CD14-positive monocyte (primary cell): Measurements from ENCODE around the gene TCAIM. TPM values are rescaled to one million over a fixed set of nuclear protein-coding genes. Genes with fewer than 3 reads are reported as not detected.

Experiments
- DNase-seq, 3 donors: peaks; one replicate each; pipeline ENCODE4 v3.0.0-alpha.2; 2011 to 2022
- H2AFZ ChIP-seq: 2 replicates; pipeline ENCODE4 v1.6.0; 2012; ENCODE audit warnings: mild to moderate bottlenecking, low read depth, low read length, inconsistent platforms; ENCODE audit not compliant: insufficient read depth, poor library complexity, severe bottlenecking
- H3K27ac ChIP-seq, 2 donors: 1 replicate in 1 of 2; 2 replicates in 1 of 2; pipeline ENCODE4 v1.5.1; 2012 to 2013; ENCODE audit warnings: low read length in 2 of 2, control low read depth in 1 of 2, inconsistent platforms in 1 of 2, low read depth in 1 of 2, mild to moderate bottlenecking in 1 of 2
- H3K27me3 ChIP-seq, 2 donors: one replicate each; pipeline versions ENCODE4 v1.6.0 to v1.6.1; 2011 to 2013; ENCODE audit warnings: low read length in 2 of 2; ENCODE audit not compliant: control insufficient read depth in 2 of 2, insufficient read depth in 2 of 2
- H3K36me3 ChIP-seq, 2 donors: replicated peaks in 1 of 2; 1 replicate in 1 of 2; 2 replicates in 1 of 2; pipeline versions ENCODE4 v1.5.1 to v1.6.1; 2012 to 2013; ENCODE audit warnings: low read length in 2 of 2, control low read depth in 1 of 2, inconsistent platforms in 1 of 2, mild to moderate bottlenecking in 1 of 2; ENCODE audit not compliant: insufficient read depth in 2 of 2, control insufficient read depth in 1 of 2
- H3K4me1 ChIP-seq, 2 donors: 1 replicate in 1 of 2; 2 replicates in 1 of 2; pipeline versions ENCODE4 v1.5.1 to v1.6.1; 2012 to 2013; ENCODE audit warnings: low read length in 2 of 2, control low read depth in 1 of 2, inconsistent platforms in 1 of 2, mild to moderate bottlenecking in 1 of 2, moderate library complexity in 1 of 2; ENCODE audit not compliant: insufficient read depth in 2 of 2, control insufficient read depth in 1 of 2
- H3K4me2 ChIP-seq: replicated peaks from 2 replicates; pipeline ENCODE3; 2012; ENCODE audit warnings: low read length, moderate library complexity, mild to moderate bottlenecking; ENCODE audit not compliant: poor library complexity, severe bottlenecking; ENCODE audit errors: extremely low read depth
- H3K4me3 ChIP-seq, 3 experiments: fragments of 200-600 bp in 1 of 3; sonication (generic) in 1 of 3; replicated peaks in 1 of 3; 1 replicate in 2 of 3; 2 replicates in 1 of 3; pipeline ENCODE4 v1.5.1; 2011 to 2013; ENCODE audit warnings: low read length in 3 of 3, mild to moderate bottlenecking in 3 of 3, control low read depth in 2 of 3, low read depth in 2 of 3, inconsistent platforms in 1 of 3, moderate library complexity in 1 of 3
- H3K79me2 ChIP-seq: 2 replicates; pipeline ENCODE4 v1.6.0; 2012; ENCODE audit warnings: mild to moderate bottlenecking, control low read depth, inconsistent platforms, low read length, moderate library complexity; ENCODE audit not compliant: insufficient read depth
- H3K9ac ChIP-seq: 2 replicates; pipeline ENCODE4 v1.6.0; 2017; ENCODE audit warnings: low read length, mild to moderate bottlenecking; ENCODE audit not compliant: insufficient read depth, poor library complexity, severe bottlenecking
- H3K9me3 ChIP-seq, 2 donors: replicated peaks in 1 of 2; 1 replicate in 1 of 2; 2 replicates in 1 of 2; pipeline versions ENCODE4 v1.5.1 to v1.6.1; 2012 to 2013; ENCODE audit warnings: low read length in 2 of 2, control low read depth in 1 of 2; ENCODE audit not compliant: control insufficient read depth in 1 of 2, insufficient read depth in 1 of 2
- H4K20me1 ChIP-seq: 2 replicates; pipeline ENCODE4 v1.6.0; 2012; ENCODE audit warnings: mild to moderate bottlenecking, low read length, control low read depth, moderate library complexity; ENCODE audit not compliant: insufficient read depth
- H3K27ac Mint-ChIP-seq, 7 donors: one replicate each; pipeline ENCODE4 v1.8.0; 2020; ENCODE audit warnings: mild to moderate bottlenecking in 7 of 7, mixed read lengths in 7 of 7, moderate library complexity in 6 of 7, inconsistent platforms in 2 of 7
- H3K27me3 Mint-ChIP-seq, 3 donors: one replicate each; pipeline ENCODE4 v1.8.0; 2021 to 2022; ENCODE audit warnings: low read depth in 3 of 3, mild to moderate bottlenecking in 3 of 3, mixed read lengths in 3 of 3, moderate library complexity in 3 of 3, inconsistent platforms in 1 of 3
- H3K36me3 Mint-ChIP-seq, 2 donors: one replicate each; pipeline ENCODE4 v1.8.0; 2020; ENCODE audit warnings: mixed read lengths in 2 of 2, inconsistent platforms in 1 of 2, mild to moderate bottlenecking in 1 of 2
- H3K4me1 Mint-ChIP-seq: one replicate; pipeline ENCODE4 v1.8.0; 2020; ENCODE audit warnings: mild to moderate bottlenecking, mixed read lengths
- H3K4me3 Mint-ChIP-seq, 2 donors: one replicate each; pipeline ENCODE4 v1.8.0; 2020; ENCODE audit warnings: mild to moderate bottlenecking in 2 of 2, mixed read lengths in 2 of 2, moderate library complexity in 1 of 2
- H3K9me3 Mint-ChIP-seq, 7 donors: one replicate each; pipeline ENCODE4 v1.8.0; 2020 to 2022; ENCODE audit warnings: mixed read lengths in 7 of 7, mild to moderate bottlenecking in 6 of 7, moderate library complexity in 6 of 7, inconsistent platforms in 2 of 7
- WGBS: methylation state at CpG from one replicate; pipeline ENCODE4 v1.1.5; 2013; ENCODE audit warnings: missing lambda C conversion rate; ENCODE audit not compliant: insufficient coverage; 5-methylcytosine and 5-hydroxymethylcytosine counted together
- intact Hi-C, 2 donors: fragments of 100-400 bp; cut with micrococcal nuclease; formaldehyde crosslinking; loops; one replicate each; pipeline versions ENCODE4 v1.15.0 to v1.15.1; 2023
- polyA plus RNA-seq, 3 donors: library from polyadenylated mRNA; depleted of rRNA in 1 of 3; unstranded in 2 of 3; stranded (reverse) in 1 of 3; fragments of 300-500 nt in 2 of 3; fragments of >200 nt in 1 of 3; fragmentation: Illumina TruSeq in 2 of 3; gene quantifications; 1 replicate in 2 of 3; 2 replicates in 1 of 3; pipeline ENCODE4 v1.2.3, GENCODE V29; 2012 to 2021
- TF ChIP-seq, protein P1 (sequence below): fragments of 200-600 bp; IDR thresholded peaks from one replicate; pipeline ENCODE4 v1.8.0; 2022; ENCODE audit warnings: antibody characterized with exemption, mild to moderate bottlenecking

The TCAIM gene
- polyA plus RNA-seq, 3 donors, result 9.1 to 26.7 (median 20.0) TPM

- peaks cover 0 to 3% (median 0%) of the 10 kb centered on the region in 3 donors for H3K27me3 Mint-ChIP-seq
- TF ChIP-seq, protein P1, sequence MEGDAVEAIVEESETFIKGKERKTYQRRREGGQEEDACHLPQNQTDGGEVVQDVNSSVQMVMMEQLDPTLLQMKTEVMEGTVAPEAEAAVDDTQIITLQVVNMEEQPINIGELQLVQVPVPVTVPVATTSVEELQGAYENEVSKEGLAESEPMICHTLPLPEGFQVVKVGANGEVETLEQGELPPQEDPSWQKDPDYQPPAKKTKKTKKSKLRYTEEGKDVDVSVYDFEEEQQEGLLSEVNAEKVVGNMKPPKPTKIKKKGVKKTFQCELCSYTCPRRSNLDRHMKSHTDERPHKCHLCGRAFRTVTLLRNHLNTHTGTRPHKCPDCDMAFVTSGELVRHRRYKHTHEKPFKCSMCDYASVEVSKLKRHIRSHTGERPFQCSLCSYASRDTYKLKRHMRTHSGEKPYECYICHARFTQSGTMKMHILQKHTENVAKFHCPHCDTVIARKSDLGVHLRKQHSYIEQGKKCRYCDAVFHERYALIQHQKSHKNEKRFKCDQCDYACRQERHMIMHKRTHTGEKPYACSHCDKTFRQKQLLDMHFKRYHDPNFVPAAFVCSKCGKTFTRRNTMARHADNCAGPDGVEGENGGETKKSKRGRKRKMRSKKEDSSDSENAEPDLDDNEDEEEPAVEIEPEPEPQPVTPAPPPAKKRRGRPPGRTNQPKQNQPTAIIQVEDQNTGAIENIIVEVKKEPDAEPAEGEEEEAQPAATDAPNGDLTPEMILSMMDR, result no peak
- Histone ChIP-seq H3K4me2 (no peak overlapping the region), H3K36me3 (peaks cover 29 to 63% of the 10 kb centered on the region in 2 donors), H3K9ac (no peak overlapping the region), H3K9me3 (no peaks in the 10 kb centered on the region), H4K20me1 (no peaks in the 10 kb centered on the region), H2AFZ (no peak overlapping the region), H3K27ac (no peak overlapping the region), H3K4me3 (no peak overlapping the region), H3K27me3 (no peaks in the 10 kb centered on the region), H3K79me2 (no peaks in the 10 kb centered on the region), H3K4me1 (no peaks in the 10 kb centered on the region)
- peaks cover 38 to 40% of the 10 kb centered on the region in 2 donors for H3K36me3 Mint-ChIP-seq
- intact Hi-C loops, result no loop called here
- H3K4me1 Mint-ChIP-seq, result no peaks in the 10 kb centered on the region
- no CpG with 5 or more reads among the region's 2 CpGs for WGBS
- H3K4me3 Mint-ChIP-seq, result no peak overlapping the region
- DNase-seq, result no peak
- peaks cover 0 to 3% (median 0%) of the 10 kb centered on the region in 7 donors for H3K9me3 Mint-ChIP-seq
- H3K27ac Mint-ChIP-seq, result no peak overlapping the region
Observed at GRCh38 chr3:44363591-44363990, 25.0 kb downstream of the TCAIM start.

GRCh38 chr3:44365952-44366351 lies 27.4 kb downstream of the TCAIM start:
- peaks cover 34 to 45% of the 10 kb centered on the region in 2 donors for H3K36me3 Mint-ChIP-seq
- H4K20me1 ChIP-seq, result no peaks in the 10 kb centered on the region
- no peak for DNase-seq
- H3K4me3 Mint-ChIP-seq, result no peak overlapping the region
- H3K27me3 Mint-ChIP-seq, result peaks cover 0 to 3% (median 0%) of the 10 kb centered on the region in 3 donors
- no peaks in the 10 kb centered on the region for H3K4me1 Mint-ChIP-seq
- H3K36me3 ChIP-seq, result peaks cover 17 to 65% of the 10 kb centered on the region in 2 donors
- H3K27ac ChIP-seq, result no peak overlapping the region
- no peaks in the 10 kb centered on the region for H3K27me3 ChIP-seq
- no peaks in the 10 kb centered on the region for H3K79me2 ChIP-seq
- H3K27ac Mint-ChIP-seq, result no peak overlapping the region
- H3K9me3 Mint-ChIP-seq, result peaks cover 0 to 3% (median 0%) of the 10 kb centered on the region in 7 donors
- H3K4me1 ChIP-seq, result no peaks in the 10 kb centered on the region
- H3K9me3 ChIP-seq, result no peaks in the 10 kb centered on the region
- H3K9ac ChIP-seq, result no peak overlapping the region
- no CpG with 5 or more reads among the region's 1 CpG for WGBS
- H3K4me2 ChIP-seq, result no peak overlapping the region
- intact Hi-C loops, result no loop called here
- H2AFZ ChIP-seq, result no peak overlapping the region
- no peak overlapping the region for H3K4me3 ChIP-seq
- TF ChIP-seq, protein P1, result no peak
